IMR-90 (cell line): ENCODE measurements around the gene ZYG11A. TPM values are rescaled to one million over a fixed set of nuclear protein-coding genes. Genes with fewer than 3 reads are reported as not detected.

ENCODE experiments used
- microRNA-seq, 2 experiments: library from miRNA; stranded (forward) in 1 of 2; unstranded in 1 of 2; fragments of 10-50 nt in 1 of 2; fragments of <30 nt in 1 of 2; gene quantifications in 1 of 2; microRNA quantifications in 1 of 2; one replicate each; pipeline versions ENCODE3 to v1.1.0; 2013 to 2020; ENCODE audit not compliant: insufficient read depth in 1 of 2, insufficient read length in 1 of 2, unreplicated experiment in 1 of 2
- polyA plus RNA-seq, 3 experiments: library from polyadenylated mRNA; depleted of rRNA; stranded (reverse); fragments of >200 nt; gene quantifications; 2 replicates each; pipeline ENCODE4 v1.2.3, GENCODE V29; 2012; ENCODE audit warnings: low replicate concordance in 1 of 3
- small RNA-seq, 5 experiments: library from RNA; depleted of rRNA; stranded (forward); fragments of <200 nt; gene quantifications; one replicate each; pipeline ENCODE3, GENCODE V24; 2012
- total RNA-seq: library from RNA; depleted of rRNA; stranded (reverse); fragments of >200 nt; gene quantifications from 2 replicates; pipeline ENCODE4 v1.2.3, GENCODE V29; 2012; rRNA removed

Gene ZYG11A
- total and polyA plus RNA-seq, 2 of the 4 experiments (the other 2 are of a cell fraction), result 0.63 to 2.0 TPM

Small RNAs within 50 kb of the gene (microRNA-seq; reads per million reads assigned to microRNA genes)
- gene AC099677.1 (ENCODE audit: insufficient read depth, insufficient read length) (not detected), gene AC099677.2 (ENCODE audit: insufficient read depth, insufficient read length) (not detected), gene MIR1273F (ENCODE audit: insufficient read depth in 1 of 2, insufficient read length in 1 of 2, unreplicated experiment in 1 of 2) (0 reads per million in 2 experiments), gene MIR1273G (ENCODE audit: insufficient read depth in 1 of 2, insufficient read length in 1 of 2, unreplicated experiment in 1 of 2) (0 reads per million in 2 experiments), gene MIR5095 (ENCODE audit: insufficient read depth in 1 of 2, insufficient read length in 1 of 2, unreplicated experiment in 1 of 2) (0 reads per million in 2 experiments), gene RNU6-969P (ENCODE audit: insufficient read depth, insufficient read length) (not detected)

Small RNAs within 50 kb of the gene (small RNA-seq; reads per million reads assigned to genes)
- 0 reads per million in 5 experiments for gene AC099677.1
- 0 reads per million in 5 experiments for gene AC099677.2
- 0 reads per million in 5 experiments for gene MIR1273F
- gene MIR1273G, result 0 reads per million in 5 experiments
- gene MIR5095, result 0 reads per million in 5 experiments
- 0 to 0.15 (median 0) reads per million in 5 experiments for gene RNU6-969P

Other genes starting within 250 kb of the ZYG11A start
- 3.1 and 3.4 TPM in 2 replicates for gene GPX7, start 240.4 kb upstream of the ZYG11A start, total RNA-seq
- 3.2 and 3.8 TPM in 2 replicates for gene GPX7, start 240.4 kb upstream of the ZYG11A start, polyA plus RNA-seq (2012; rRNA removed)
- not detected in 2 replicates for gene SHISAL2A, start 209.6 kb upstream of the ZYG11A start, total RNA-seq
- not detected in 2 replicates for gene SHISAL2A, start 209.6 kb upstream of the ZYG11A start, polyA plus RNA-seq (2012; rRNA removed)
- gene COA7, start 144.4 kb upstream of the ZYG11A start, total RNA-seq, result 17.5 and 20.3 TPM in 2 replicates
- gene COA7, start 144.4 kb upstream of the ZYG11A start, polyA plus RNA-seq (2012; rRNA removed), result 8.9 and 9.3 TPM in 2 replicates
- gene ZYG11B, start 116.3 kb upstream of the ZYG11A start, total RNA-seq, result 46.1 and 55.2 TPM in 2 replicates
- 6.5 and 8.1 TPM in 2 replicates for gene ZYG11B, start 116.3 kb upstream of the ZYG11A start, polyA plus RNA-seq (2012; rRNA removed)
- 5.8 and 6.3 TPM in 2 replicates for gene ECHDC2, start 79.0 kb downstream of the ZYG11A start, total RNA-seq
- 24.6 and 29.4 TPM in 2 replicates for gene ECHDC2, start 79.0 kb downstream of the ZYG11A start, polyA plus RNA-seq (2012; rRNA removed)
- 70.4 and 140 TPM in 2 replicates for gene SCP2, start 84.5 kb downstream of the ZYG11A start, total RNA-seq
- 66.1 and 83.1 TPM in 2 replicates for gene SCP2, start 84.5 kb downstream of the ZYG11A start, polyA plus RNA-seq (2012; rRNA removed)
- gene PODN, start 219.5 kb downstream of the ZYG11A start, total RNA-seq, result 0.54 and 0.56 TPM in 2 replicates
- 5.4 and 6.2 TPM in 2 replicates for gene PODN, start 219.5 kb downstream of the ZYG11A start, polyA plus RNA-seq (2012; rRNA removed)